ENCODE results near the gene CRISPLD2.

CRISPLD2 gene

DNA sequence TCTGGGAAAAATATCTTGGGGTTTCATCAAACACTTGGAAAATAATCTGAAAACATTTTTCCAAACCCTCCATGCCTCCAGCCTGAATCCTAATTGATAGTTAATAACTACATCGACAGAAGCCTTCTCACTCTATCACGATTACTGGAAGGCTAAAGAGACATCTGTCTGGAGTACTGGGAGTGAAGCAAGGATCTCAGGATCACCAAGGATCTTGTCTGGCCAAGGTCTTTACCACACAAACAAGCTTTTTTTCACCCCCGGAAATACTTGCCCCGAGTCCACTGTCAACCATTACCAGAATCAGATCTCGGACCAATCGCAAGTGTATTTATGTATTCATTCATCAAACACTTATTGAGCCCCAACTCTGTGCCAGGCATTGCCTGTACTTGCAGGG lies 28.3 kb upstream of the CRISPLD2 start:
- H3K9ac ChIP-seq (ENCODE audit: low read length), result no peak overlapping the region
- H3K27ac ChIP-seq (ENCODE audit: low read length), result no peak overlapping the region
- H3K4me2 ChIP-seq (ENCODE audit: low read length), result no peak overlapping the region
- no peaks in the 10 kb centered on the region; the same call in 1 of the 2 replicates for H4K20me1 ChIP-seq (ENCODE audit: insufficient read depth, low read length)
- H3K36me3 ChIP-seq (replicated peaks; ENCODE audit: low read depth, low read length), result no peaks in the 10 kb centered on the region
- no peak overlapping the region for H2AFZ ChIP-seq (ENCODE audit: low read depth, low read length)
- no peaks in the 10 kb centered on the region for H3K9me3 ChIP-seq (ENCODE audit: insufficient read depth, low read length)
- no peaks in the 10 kb centered on the region for H3K79me2 ChIP-seq (ENCODE audit: low read length)
- H3K27me3 ChIP-seq (ENCODE audit: low read depth, low read length), result no peaks in the 10 kb centered on the region
- TF ChIP-seq, protein P1, sequence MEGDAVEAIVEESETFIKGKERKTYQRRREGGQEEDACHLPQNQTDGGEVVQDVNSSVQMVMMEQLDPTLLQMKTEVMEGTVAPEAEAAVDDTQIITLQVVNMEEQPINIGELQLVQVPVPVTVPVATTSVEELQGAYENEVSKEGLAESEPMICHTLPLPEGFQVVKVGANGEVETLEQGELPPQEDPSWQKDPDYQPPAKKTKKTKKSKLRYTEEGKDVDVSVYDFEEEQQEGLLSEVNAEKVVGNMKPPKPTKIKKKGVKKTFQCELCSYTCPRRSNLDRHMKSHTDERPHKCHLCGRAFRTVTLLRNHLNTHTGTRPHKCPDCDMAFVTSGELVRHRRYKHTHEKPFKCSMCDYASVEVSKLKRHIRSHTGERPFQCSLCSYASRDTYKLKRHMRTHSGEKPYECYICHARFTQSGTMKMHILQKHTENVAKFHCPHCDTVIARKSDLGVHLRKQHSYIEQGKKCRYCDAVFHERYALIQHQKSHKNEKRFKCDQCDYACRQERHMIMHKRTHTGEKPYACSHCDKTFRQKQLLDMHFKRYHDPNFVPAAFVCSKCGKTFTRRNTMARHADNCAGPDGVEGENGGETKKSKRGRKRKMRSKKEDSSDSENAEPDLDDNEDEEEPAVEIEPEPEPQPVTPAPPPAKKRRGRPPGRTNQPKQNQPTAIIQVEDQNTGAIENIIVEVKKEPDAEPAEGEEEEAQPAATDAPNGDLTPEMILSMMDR (IDR thresholded peaks at IDR 0.05; ENCODE audit: low read depth, low read length), result no peak
- no peak for TF ChIP-seq EZH2phosphoT487 (IDR thresholded peaks at IDR 0.05; ENCODE audit: low read depth)
- no peaks in the 10 kb centered on the region for H3K4me1 ChIP-seq (ENCODE audit: low read length)
- H3K4me3 ChIP-seq (ENCODE audit: low read length), result no peak overlapping the region

DNA sequence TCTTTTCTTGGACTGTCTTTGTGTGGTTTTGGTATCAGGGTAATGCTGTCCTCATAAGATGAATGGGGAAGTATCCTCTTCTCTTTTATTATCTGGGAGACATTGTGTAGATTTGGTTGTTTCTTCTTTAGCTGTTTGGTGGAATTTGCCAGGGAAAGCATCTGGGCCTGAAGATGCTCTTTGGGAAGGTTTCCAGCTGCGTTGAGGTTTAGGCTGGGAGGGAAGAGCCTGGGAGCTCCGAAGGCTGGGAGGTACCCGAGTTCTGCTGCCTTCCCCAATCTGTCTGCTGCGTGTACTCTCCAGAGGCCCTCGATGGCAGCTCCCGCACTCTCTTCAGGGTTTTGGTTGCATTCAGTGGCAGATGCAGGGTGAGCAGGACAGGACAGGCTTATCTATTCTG lies 25.6 kb upstream of the CRISPLD2 start:
- Histone ChIP-seq H3K4me3 (ENCODE audit: low read length) (no peak overlapping the region), H4K20me1 (ENCODE audit: insufficient read depth, low read length) (no peaks in the 10 kb centered on the region), H3K27me3 (ENCODE audit: low read depth, low read length) (no peaks in the 10 kb centered on the region), H3K4me1 (ENCODE audit: low read length) (no peaks in the 10 kb centered on the region), H3K4me2 (ENCODE audit: low read length) (no peak overlapping the region), H3K36me3 (replicated peaks; ENCODE audit: low read depth, low read length) (no peaks in the 10 kb centered on the region), H3K9ac (ENCODE audit: low read length) (no peak overlapping the region), H3K79me2 (ENCODE audit: low read length) (no peaks in the 10 kb centered on the region), H2AFZ (ENCODE audit: low read depth, low read length) (no peak overlapping the region), H3K9me3 (ENCODE audit: insufficient read depth, low read length) (no peaks in the 10 kb centered on the region), H3K27ac (ENCODE audit: low read length) (no peak overlapping the region)
- TF ChIP-seq, protein P1 (IDR thresholded peaks at IDR 0.05; ENCODE audit: low read depth, low read length), result no peak
- no peak for TF ChIP-seq EZH2phosphoT487 (IDR thresholded peaks at IDR 0.05; ENCODE audit: low read depth)

DNA sequence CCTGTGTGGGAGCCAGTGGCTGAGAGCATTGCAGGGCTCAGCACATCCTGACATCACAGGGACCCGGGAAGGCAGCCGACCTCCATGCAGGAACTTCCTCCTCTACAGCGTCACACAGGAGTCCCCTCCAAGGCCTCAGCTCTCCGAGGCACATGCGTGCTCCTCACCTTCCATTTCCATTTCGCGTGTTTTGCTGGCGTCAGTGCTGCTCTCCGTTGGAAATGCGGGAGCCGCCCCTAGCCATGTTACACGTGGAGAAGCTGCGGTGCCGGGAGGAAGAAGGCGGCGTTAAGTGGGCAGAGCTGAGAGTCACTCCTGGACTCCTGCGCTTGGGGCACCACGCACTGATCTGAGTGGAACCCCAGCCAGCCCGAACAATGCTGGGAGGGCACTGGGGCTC lies 25.2 kb upstream of the CRISPLD2 start:
- no peaks in the 10 kb centered on the region for H4K20me1 ChIP-seq (ENCODE audit: insufficient read depth, low read length)
- no peak for TF ChIP-seq EZH2phosphoT487 (IDR thresholded peaks at IDR 0.05; ENCODE audit: low read depth)
- TF ChIP-seq, protein P1 (IDR thresholded peaks at IDR 0.05; ENCODE audit: low read depth, low read length), result no peak
- H3K27me3 ChIP-seq (ENCODE audit: low read depth, low read length), result no peaks in the 10 kb centered on the region
- H3K4me1 ChIP-seq (ENCODE audit: low read length), result no peaks in the 10 kb centered on the region
- H3K27ac ChIP-seq (ENCODE audit: low read length), result no peak overlapping the region
- no peaks in the 10 kb centered on the region for H3K36me3 ChIP-seq (replicated peaks; ENCODE audit: low read depth, low read length)
- no peaks in the 10 kb centered on the region for H3K79me2 ChIP-seq (ENCODE audit: low read length)
- H3K4me2 ChIP-seq (ENCODE audit: low read length), result no peak overlapping the region
- no peak overlapping the region for H3K4me3 ChIP-seq (ENCODE audit: low read length)
- no peak overlapping the region for H2AFZ ChIP-seq (ENCODE audit: low read depth, low read length)
- no peak overlapping the region for H3K9ac ChIP-seq (ENCODE audit: low read length)
- no peaks in the 10 kb centered on the region for H3K9me3 ChIP-seq (ENCODE audit: insufficient read depth, low read length)

DNA sequence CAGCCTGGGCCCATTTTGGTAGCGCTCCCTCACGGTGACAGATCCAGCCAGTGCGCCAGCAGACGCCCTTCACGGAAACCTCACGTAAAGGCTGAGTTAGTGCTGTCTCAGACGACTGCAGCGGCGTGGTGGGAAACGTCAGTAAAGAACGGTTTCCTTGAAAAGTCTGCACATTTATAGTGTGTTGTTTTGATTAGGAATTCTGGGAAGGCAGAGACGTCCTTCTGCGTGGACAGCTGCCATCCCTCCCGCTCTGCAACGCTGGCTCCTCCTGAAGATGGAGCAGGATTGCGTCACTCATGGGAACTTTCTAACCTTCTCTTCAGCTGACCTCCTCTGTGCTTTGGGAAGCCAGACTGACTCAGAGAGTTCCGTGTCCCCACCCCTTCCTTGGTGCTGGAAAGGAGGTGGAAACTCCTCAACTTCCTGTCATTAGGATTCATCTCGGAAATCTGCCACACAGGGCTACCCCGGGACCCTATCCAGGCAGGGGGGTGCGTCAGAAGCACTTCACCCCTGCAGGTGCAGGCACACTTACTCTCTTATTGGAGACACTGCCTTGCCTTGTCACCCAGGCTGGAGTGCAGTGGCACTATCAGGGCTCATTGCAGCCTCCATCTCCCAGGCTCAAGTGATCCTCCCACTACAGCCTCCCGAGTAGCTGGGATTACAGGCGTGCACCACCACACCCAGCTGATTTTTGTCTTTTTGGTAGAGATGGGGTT lies 24.3 kb upstream of the CRISPLD2 start:
- Histone ChIP-seq H3K4me1 (ENCODE audit: low read length) (no peaks in the 10 kb centered on the region), H2AFZ (ENCODE audit: low read depth, low read length) (no peak overlapping the region), H3K27ac (ENCODE audit: low read length) (no peak overlapping the region), H3K27me3 (ENCODE audit: low read depth, low read length) (no peaks in the 10 kb centered on the region), H3K4me2 (ENCODE audit: low read length) (no peak overlapping the region), H3K4me3 (ENCODE audit: low read length) (no peak overlapping the region), H3K9ac (ENCODE audit: low read length) (no peak overlapping the region), H3K36me3 (replicated peaks; ENCODE audit: low read depth, low read length) (no peaks in the 10 kb centered on the region), H3K9me3 (ENCODE audit: insufficient read depth, low read length) (no peaks in the 10 kb centered on the region), H4K20me1 (ENCODE audit: insufficient read depth, low read length) (no peaks in the 10 kb centered on the region), H3K79me2 (ENCODE audit: low read length) (no peaks in the 10 kb centered on the region)
- no peak for TF ChIP-seq EZH2phosphoT487 (IDR thresholded peaks at IDR 0.05; ENCODE audit: low read depth)
- TF ChIP-seq, protein P1 (IDR thresholded peaks at IDR 0.05; ENCODE audit: low read depth, low read length), result no peak

All from OCI-LY3 (cell line).